Measurements from ENCODE around the gene FBXW7. TPM values are rescaled to one million over a fixed set of nuclear protein-coding genes. Genes with fewer than 3 reads are reported as not detected.

Gene FBXW7
- total and polyA plus RNA-seq, 2 donors (not counting 1 experiment from before 2014, with no cell fraction given), result 16.3 to 68.7 TPM

DNA sequence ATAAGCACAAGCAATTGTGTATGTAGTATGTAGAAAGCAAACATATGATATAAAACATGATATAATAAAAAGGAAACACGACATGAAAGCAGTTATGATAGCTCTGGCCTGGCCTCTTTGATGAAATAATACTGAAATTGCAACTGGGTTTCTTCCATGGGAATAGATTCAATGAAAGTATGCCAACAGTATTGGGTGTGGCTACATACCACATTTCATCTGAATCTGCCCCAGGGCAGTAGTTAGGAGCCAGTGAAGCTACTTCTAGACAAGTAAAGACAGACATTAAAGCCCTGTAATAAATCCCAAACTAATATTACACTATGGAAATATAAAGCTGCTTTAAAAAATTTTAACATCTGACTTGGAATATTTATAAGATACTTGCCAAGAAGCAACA lies 207.3 kb downstream of the FBXW7 start:
- H3K4me2 ChIP-seq (ENCODE audit: extremely low read depth, insufficient read depth, low read length), result no peak overlapping the region

DNA sequence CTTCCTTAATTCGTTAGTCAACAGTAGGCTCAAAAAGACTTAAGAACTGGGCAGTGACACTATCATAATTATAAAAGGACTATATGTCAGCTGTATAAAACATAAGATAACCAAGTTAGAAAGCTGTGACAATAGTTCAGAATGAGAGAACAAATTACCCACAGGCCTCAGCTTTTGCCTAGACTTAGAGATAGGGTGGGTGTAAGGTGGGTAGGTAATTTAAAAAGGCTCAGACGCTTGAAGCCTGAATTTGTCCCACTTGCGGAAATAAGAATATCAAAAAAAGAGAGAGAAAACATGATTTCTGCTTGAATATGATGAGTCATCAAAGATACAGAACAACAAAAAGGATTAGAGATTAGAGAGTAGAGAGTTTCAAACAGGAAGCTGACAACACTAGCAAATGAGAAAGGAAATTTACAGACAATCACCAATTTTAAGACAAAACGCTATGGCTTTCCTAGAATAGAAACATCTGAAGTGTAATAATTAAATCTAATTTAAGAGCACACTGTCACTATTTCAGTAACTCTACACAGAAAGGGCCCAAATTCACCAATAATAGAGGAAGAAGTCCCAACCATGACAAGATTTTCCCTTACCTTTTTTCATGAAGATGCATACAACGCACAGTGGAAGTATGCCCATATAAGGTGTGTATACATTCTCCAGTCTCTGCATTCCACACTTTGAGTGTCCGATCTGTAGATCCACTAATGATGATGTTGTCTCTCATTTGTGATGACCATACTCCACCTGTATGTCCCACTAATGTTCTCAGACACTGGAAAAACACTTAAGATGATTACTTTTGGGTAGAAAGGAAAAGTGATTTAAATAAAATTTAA lies 208.1 kb downstream of the FBXW7 start:
- Histone ChIP-seq H3K9me3 (ENCODE audit: control insufficient read depth, insufficient read depth, low read depth, low read length) (no peaks in the 10 kb centered on the region), H3K79me2 (ENCODE audit: control insufficient read depth, insufficient read depth, low read length) (no peaks in the 10 kb centered on the region), H2AFZ (ENCODE audit: low read length) (no peak overlapping the region), H3K27ac (ENCODE audit: insufficient read depth, low read length) (no peak overlapping the region), H3K36me3 (ENCODE audit: control insufficient read depth, insufficient read depth, low read length) (no peaks in the 10 kb centered on the region), H3K27me3 (ENCODE audit: control insufficient read depth, insufficient read depth, low read length) (no peaks in the 10 kb centered on the region), H3K4me2 (ENCODE audit: extremely low read depth, insufficient read depth, low read length) (no peak overlapping the region), H4K20me1 (ENCODE audit: control insufficient read depth, extremely low read depth, insufficient read depth, low read length) (no peaks in the 10 kb centered on the region), H3K9ac (ENCODE audit: insufficient read depth, low read length) (no peak overlapping the region), H3K4me1 (ENCODE audit: control insufficient read depth, extremely low read depth, insufficient read depth, low read length) (no peaks in the 10 kb centered on the region), H3K4me3 (replicated peaks in 1 of 4; ENCODE audit: control extremely low read depth in 1 of 4, insufficient read depth in 1 of 4, low read depth in 3 of 4, low read length in 4 of 4) (no peak overlapping the region)
- TF ChIP-seq, protein P1, sequence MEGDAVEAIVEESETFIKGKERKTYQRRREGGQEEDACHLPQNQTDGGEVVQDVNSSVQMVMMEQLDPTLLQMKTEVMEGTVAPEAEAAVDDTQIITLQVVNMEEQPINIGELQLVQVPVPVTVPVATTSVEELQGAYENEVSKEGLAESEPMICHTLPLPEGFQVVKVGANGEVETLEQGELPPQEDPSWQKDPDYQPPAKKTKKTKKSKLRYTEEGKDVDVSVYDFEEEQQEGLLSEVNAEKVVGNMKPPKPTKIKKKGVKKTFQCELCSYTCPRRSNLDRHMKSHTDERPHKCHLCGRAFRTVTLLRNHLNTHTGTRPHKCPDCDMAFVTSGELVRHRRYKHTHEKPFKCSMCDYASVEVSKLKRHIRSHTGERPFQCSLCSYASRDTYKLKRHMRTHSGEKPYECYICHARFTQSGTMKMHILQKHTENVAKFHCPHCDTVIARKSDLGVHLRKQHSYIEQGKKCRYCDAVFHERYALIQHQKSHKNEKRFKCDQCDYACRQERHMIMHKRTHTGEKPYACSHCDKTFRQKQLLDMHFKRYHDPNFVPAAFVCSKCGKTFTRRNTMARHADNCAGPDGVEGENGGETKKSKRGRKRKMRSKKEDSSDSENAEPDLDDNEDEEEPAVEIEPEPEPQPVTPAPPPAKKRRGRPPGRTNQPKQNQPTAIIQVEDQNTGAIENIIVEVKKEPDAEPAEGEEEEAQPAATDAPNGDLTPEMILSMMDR (conservative IDR thresholded peaks at IDR 0.05 in 1 of 2, IDR thresholded peaks at IDR 0.05 in 1 of 2; ENCODE audit: low read depth in 1 of 2, low read length in 2 of 2), result no peak
- no peak for TF ChIP-seq EZH2 (IDR thresholded peaks at IDR 0.05; ENCODE audit: low read length, missing control alignments)
- DNase-seq (ENCODE audit: low read depth in 2 of 2), result no peak

More for the DNA sequence above, 207.3 kb downstream of the FBXW7 start:
- no peaks in the 10 kb centered on the region for H3K79me2 ChIP-seq (ENCODE audit: control insufficient read depth, insufficient read depth, low read length)
- H3K9ac ChIP-seq (ENCODE audit: insufficient read depth, low read length), result no peak overlapping the region
- no peak overlapping the region for H2AFZ ChIP-seq (ENCODE audit: low read length)
- H3K27ac ChIP-seq (ENCODE audit: insufficient read depth, low read length), result no peak overlapping the region
- H3K9me3 ChIP-seq (ENCODE audit: control insufficient read depth, insufficient read depth, low read depth, low read length), result no peaks in the 10 kb centered on the region
- H3K36me3 ChIP-seq (ENCODE audit: control insufficient read depth, insufficient read depth, low read length), result no peaks in the 10 kb centered on the region
- DNase-seq (ENCODE audit: low read depth in 2 of 2), result peak in 1 of 2 donors; percentile 32
- H3K27me3 ChIP-seq (ENCODE audit: control insufficient read depth, insufficient read depth, low read length), result no peaks in the 10 kb centered on the region
- no peaks in the 10 kb centered on the region for H4K20me1 ChIP-seq (ENCODE audit: control insufficient read depth, extremely low read depth, insufficient read depth, low read length)
- no peaks in the 10 kb centered on the region for H3K4me1 ChIP-seq (ENCODE audit: control insufficient read depth, extremely low read depth, insufficient read depth, low read length)
- TF ChIP-seq, protein P1 (conservative IDR thresholded peaks at IDR 0.05 in 1 of 2, IDR thresholded peaks at IDR 0.05 in 1 of 2; ENCODE audit: low read depth in 1 of 2, low read length in 2 of 2), result no peak
- no peak for TF ChIP-seq EZH2 (IDR thresholded peaks at IDR 0.05; ENCODE audit: low read length, missing control alignments)
- no peak overlapping the region for H3K4me3 ChIP-seq (replicated peaks in 1 of 4; ENCODE audit: control extremely low read depth in 1 of 4, insufficient read depth in 1 of 4, low read depth in 3 of 4, low read length in 4 of 4)

DNA sequence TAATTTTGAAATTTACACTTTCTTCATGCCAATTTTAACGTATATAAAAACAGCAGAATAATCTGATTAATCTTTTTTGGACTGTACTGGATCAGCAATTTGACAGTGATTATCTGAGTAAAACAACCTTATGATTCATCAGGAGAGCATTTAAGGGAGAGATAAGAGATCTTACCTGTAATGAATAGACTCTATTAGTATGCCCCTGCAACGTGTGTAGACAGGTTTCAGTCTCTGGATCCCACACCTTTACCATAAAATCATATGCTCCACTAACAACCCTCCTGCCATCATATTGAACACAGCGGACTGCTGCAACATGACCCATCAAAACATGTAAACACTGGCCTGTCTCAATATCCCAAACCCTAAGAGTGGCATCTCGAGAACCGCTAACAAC lies 210.1 kb downstream of the FBXW7 start:
- Histone ChIP-seq H4K20me1 (ENCODE audit: control insufficient read depth, extremely low read depth, insufficient read depth, low read length) (no peaks in the 10 kb centered on the region), H3K36me3 (ENCODE audit: control insufficient read depth, insufficient read depth, low read length) (no peaks in the 10 kb centered on the region), H3K4me1 (ENCODE audit: control insufficient read depth, extremely low read depth, insufficient read depth, low read length) (no peaks in the 10 kb centered on the region), H3K27ac (ENCODE audit: insufficient read depth, low read length) (no peak overlapping the region), H3K79me2 (ENCODE audit: control insufficient read depth, insufficient read depth, low read length) (no peaks in the 10 kb centered on the region), H3K27me3 (ENCODE audit: control insufficient read depth, insufficient read depth, low read length) (no peaks in the 10 kb centered on the region), H2AFZ (ENCODE audit: low read length) (no peak overlapping the region), H3K4me3 (replicated peaks in 1 of 4; ENCODE audit: control extremely low read depth in 1 of 4, insufficient read depth in 1 of 4, low read depth in 3 of 4, low read length in 4 of 4) (no peak overlapping the region), H3K9ac (ENCODE audit: insufficient read depth, low read length) (no peak overlapping the region), H3K9me3 (ENCODE audit: control insufficient read depth, insufficient read depth, low read depth, low read length) (no peaks in the 10 kb centered on the region), H3K4me2 (ENCODE audit: extremely low read depth, insufficient read depth, low read length) (no peak overlapping the region)
- no peak for TF ChIP-seq EZH2 (IDR thresholded peaks at IDR 0.05; ENCODE audit: low read length, missing control alignments)
- TF ChIP-seq, protein P1 (conservative IDR thresholded peaks at IDR 0.05 in 1 of 2, IDR thresholded peaks at IDR 0.05 in 1 of 2; ENCODE audit: low read depth in 1 of 2, low read length in 2 of 2), result no peak
- DNase-seq (ENCODE audit: low read depth in 2 of 2), result no peak
